HG02973 (cell line): ENCODE measurements around the gene MYBPH.

Experiments used
- ATAC-seq: cut with Tn5 transposase; IDR thresholded peaks from one replicate; pipeline ENCODE4 v1.9.1; 2021; ENCODE audit warnings: moderate library complexity; ENCODE audit not compliant: unreplicated experiment

The MYBPH gene

DNA sequence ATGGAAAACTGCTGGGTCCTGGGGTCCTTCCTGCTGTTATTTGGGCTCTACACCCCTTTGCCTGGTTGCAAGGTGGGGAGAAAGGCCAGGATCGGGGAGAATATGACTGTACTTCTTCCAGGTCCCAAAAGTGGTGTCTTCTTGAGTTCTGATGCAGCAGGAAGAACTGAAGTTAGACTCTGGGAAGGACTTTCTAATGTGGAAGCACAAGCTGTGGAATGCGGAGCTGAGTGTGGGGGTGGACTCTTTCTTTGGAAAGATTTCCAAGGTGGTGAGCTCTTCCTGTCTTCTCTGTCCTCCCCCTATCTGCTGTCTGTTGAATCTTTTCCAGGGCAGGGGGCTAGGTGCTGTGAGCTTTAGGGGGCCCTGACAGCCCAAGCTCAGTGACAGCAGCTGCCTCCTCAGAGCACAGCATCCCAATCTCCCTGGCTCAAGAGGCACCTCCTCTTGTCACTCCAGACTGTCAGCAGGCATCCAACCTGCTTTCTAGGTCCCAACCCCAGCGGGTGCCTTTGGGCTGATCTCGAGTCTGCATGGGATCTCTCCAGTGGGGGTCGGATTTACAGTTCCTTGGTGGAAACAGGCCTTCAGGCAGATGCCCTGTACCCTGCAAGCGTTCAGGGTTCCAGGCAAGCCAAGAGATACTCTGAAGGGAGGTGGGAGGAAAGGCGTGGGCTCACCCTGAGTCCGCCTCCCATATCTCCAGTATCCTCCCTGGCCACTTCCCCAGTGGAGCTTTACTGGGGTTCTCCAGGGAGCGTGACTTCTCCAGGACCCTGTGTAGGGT, 24.9 kb downstream of the MYBPH start:
- no peak for ATAC-seq

DNA sequence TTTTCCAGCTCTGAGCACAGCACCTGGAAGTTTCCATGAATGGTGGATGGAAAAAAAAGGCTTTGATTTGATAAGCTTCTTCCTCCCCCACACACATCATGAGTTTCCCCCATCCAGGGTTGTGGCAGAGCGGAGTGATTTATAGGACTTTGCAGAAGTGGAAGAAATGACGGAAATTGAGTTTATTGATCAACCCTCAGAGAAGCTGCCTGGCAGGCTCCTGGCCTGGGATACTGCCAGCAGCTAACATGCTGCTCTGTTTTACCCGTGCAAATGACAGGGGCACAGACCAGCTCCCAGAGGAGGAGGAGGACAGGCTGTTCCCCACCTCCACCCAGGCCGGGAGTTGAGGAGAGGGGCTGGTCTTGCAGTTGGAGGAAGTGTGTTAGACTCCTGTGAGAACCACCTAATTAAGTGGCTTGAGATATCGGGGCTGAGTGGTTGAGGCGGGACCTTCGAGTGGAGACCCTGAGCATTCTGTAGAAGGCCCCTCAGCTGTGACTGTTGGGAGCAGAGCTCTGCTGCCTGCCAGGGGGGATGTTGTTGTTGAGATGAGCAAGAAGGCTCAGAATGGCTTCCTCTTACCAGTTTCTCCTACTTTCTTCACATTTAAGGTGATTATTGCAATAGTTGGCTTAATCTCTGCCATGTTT, 26.3 kb downstream of the MYBPH start:
- no peak for ATAC-seq

DNA sequence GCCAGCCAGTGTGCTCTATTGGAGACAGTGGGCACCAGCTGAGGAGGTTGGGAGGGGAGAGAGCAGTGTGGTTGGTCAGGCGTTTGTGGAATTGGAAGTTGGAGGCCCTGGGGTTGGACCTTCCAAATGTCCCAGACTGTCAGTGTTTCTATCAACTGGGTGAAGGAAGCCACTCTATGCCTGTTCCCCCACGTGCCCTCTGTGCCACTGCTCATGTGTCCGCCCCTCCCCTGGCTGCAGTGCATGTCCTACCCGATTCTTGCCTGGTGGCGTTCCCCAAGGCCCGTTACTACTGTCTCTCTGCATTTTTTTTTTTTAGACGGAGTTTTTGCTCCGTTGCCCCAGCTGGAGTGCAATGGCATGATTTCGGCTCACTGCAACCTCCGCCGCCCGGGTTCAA, 27.0 kb downstream of the MYBPH start:
- ATAC-seq = no peak

DNA sequence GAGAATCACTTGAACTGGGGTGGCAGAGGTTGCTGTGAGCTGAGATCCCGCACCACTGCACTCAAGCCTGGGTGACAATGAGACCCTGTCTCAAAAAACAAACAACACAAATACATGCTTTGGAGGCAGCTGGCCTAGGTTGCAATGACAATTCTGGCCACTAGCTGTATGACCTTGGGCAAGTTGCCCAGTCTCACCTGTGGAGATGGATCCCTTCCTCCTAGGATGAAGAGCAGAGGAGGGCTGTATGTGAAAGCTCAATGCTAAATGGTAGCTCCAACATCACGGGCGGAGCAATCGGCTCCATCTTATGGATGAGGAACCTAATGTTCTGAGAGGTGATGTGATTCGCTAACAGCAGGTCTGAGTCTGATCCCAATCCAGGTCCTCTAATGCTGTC, 27.5 kb downstream of the MYBPH start:
- ATAC-seq = no peak

DNA sequence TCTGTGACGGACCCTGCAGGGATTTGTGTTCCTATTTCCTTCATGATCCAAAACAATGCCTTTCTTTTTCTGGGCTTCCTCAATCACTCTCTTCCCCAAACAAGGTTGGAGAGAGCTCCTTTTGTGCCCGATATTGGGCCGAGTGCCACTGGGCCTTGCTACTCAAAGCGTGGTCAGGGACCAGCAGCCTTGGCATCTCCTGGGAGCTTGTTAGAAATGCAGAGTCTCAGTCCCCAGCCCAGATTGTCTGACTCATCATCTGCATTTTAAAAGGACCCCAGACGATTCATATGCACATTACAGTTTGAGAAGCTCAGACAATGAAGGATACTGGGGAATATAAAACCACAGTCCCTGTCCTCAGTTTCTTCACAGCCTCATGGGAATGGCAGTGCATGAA, 28.2 kb downstream of the MYBPH start:
- no peak for ATAC-seq

DNA sequence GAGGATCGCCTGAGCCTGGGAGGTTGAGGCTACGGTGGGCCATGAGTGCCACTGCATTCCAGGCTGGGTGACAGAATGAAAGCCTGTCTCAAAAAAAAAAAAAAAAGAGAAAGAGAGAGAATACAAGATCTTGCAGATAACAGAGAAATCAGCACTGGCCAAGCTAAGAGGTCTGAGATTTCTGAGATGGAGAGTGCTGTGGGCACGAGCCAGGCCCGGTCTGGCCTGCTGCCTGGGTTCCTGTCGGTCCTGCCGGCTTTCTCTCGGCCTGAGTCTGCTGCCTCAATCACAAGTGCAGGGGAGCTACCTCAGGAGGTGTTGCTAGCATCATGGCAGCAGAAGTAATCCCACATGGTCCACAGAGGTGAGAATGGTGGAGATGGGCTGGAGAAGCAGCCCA, 29.1 kb downstream of the MYBPH start:
- no peak for ATAC-seq

DNA sequence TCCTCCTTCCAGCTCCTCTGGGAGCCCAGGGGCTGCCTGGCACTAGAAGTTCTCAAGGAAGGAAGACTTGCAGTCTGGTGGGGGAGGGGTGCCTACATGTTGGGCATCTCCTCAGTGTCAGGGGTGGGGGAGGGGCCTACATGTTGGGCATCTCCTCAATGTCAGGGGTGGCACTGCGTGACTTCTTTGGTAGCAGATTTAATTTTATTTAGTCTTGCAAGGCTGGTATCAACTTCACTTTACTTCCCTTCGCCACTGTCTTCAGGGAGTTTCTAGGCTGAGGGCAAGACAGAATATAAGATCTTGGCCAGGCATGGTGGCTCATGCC, 29.6 kb downstream of the MYBPH start:
- no peak for ATAC-seq

DNA sequence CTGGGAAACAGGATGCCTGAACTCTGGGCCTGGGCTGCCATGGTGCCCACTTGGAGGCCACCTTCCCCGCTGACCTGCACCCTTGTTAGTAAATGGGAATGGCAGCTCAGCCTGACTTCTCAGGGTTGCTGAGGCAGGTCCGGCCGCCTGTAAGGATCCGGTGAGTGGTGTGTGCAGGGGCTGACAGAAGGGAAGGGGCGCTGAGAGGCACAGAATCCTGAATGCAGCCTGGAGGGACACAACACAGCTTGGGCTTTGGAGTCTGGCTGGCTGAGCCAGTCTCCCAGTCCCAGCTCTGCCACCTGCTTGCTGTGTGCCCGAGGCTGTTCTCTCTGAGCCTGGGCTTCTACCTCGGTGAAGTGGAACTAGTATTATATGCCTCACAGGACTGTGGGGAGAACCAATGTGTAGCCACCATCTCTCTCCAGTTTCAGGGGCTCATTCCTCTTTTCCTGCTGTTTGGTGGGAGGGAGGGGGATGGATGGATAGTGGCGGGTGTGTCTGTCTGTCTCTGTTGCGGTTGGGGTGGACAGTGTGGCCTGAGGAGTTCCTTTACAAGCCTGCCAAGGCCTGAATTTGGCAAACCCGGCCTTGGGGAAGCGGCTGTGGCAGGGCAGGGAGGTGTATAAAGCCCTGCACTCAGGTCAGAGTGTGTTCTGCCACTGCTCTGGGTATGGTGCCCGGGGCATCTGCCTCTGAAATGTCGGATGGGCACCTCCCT, 30.1 kb downstream of the MYBPH start:
- ATAC-seq = no peak

DNA sequence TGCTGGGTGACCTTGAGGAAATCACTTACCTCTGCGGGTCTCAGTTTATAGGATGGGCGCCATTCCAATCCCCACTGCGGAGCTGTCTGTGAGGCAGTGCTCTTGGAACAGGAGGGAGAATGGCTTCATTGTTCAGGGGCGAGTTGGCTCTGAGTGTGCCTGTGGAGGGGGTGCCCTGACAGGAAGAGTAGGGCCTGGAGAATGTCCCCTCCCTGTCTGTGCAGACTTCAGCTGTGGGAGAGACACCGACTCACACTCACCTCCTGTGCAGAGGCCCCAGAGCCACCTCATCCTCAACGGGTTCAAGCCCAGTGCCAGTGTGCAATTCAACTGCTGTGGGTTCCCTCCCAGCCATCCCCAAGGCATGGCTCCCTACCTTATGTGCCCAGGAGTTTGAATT, 31.0 kb downstream of the MYBPH start:
- no peak for ATAC-seq

DNA sequence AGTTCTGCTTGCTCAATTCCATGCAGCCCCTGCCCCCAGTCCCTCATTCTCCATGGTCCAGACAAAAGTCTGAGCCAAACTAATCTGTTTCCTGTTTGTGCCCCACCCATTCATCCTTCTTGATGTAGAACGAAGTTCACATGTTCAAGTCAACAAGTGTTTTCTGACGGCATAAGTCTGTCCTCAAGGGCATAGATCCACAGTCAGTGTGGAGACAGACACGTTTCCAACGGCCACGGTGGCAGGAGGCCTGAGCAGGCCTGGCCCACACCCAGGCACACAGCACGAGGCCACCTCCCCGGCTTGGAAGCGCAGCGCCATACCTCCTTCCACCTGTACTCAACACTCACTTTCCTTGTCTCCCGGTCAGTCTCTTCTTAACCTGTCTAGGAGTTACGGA, 32.0 kb downstream of the MYBPH start:
- no peak for ATAC-seq

DNA sequence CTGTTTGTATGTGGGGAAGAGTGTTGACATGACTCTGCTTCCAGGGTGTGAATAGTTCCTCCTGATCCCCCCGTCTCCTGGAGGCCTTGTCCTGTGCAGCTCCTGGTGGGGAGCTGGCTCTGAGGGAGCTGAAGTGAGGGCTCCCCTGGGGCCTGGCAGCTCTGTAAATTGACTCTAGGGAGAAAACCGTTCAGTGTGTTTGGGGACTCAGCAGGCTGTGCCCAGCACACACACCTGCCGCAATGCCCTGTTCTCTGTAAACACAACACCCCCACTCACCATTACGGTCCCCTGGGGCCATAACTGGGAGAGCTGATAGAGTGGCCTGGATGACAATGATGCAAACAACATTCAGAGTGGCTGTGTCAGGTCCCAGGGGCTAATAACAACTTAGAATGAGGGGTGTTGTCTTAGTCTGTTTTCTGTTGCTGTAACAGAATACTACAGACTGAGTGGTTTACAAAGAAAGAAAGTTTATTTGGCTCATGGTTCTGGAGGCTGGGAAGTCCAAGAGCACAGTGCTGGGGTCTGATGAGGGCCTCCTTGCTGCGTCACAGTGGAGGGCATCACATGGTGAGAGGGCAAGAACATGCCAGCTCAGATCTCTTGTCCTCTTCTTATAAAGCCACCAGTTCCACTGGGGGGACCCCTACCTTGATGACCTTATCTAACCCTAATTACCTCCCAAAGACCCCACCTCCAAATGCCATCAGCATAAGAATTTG, 32.8 kb downstream of the MYBPH start:
- no peak for ATAC-seq

DNA sequence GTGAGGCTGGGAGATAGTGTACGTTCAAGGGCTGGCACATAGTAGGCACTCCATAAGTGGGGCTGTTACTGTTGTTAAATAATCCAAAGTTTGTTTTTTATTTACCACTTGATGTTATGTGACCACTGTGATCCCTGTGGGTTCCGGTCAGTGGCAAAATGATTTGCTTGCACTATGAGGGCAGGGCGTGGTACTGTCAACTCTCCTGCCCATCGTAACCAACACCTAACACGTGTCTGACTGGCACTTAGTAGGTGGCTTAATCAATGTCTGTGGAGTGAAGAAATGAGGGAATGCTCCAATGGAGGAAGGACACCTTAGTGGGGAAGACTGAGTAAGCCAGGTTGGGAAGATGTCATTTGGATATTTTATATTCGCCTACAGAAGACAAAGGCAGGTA, 33.5 kb downstream of the MYBPH start:
- ATAC-seq = no peak

DNA sequence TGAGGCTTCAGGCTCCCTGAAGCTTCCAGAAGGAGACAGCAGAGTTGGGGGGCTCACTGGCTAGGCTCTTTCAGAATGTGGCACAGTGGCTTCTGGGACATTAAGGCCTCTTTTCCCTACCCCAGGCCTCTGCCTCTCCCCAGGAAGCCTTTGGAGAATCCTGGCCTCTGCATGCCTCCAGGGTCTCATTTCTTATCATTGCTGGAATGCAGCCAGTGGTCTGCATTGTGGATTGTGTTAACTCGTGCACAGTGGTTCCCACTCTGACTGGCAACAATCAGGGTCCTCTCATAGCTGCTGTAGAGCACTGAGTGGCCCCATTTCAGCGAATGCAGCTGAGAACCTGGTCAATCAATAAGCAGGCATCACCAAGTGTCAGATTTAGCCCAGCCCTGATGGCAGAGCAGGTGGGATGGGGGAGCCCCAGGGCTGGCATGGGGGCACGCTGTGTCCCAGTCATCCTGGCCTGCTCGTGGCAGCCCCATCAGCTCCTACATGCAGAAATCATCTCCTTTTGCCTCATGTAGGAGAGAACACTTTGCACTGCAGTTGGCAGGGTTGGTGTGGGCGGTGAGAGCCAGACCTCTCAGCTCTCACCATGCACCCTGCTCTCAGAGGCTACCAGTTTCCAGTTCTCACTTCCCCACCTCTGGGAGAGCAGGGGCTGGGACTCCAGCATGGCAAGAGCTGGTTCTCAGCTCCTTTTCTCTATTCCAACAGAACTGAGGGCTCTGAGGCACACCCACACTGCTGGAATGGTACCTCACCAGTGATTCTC, 34.7 kb downstream of the MYBPH start:
- ATAC-seq = no peak

DNA sequence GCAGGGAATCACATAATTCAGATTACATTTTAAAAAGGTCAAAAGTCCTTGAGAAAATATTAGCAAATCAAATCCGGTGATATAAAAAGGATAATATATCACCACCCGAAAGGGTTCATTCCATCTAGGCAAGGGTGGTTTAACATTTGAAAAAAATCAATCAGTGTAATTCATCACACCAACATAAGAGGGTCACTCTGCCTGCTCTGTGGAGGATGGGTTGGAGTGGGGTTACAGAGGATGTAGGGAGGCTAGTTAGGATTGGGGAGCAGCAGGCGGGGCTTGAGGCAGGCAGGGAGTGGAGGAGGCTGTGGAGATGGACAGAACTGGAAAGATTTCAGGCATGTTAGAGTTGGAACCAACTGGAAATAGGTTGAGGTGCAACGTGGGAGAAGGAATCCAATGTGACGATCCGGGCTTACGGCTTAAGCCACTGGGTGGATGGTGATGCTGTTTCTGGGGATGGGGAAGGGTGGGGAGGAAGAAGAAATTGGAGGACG, 35.6 kb downstream of the MYBPH start:
- ATAC-seq = no peak

DNA sequence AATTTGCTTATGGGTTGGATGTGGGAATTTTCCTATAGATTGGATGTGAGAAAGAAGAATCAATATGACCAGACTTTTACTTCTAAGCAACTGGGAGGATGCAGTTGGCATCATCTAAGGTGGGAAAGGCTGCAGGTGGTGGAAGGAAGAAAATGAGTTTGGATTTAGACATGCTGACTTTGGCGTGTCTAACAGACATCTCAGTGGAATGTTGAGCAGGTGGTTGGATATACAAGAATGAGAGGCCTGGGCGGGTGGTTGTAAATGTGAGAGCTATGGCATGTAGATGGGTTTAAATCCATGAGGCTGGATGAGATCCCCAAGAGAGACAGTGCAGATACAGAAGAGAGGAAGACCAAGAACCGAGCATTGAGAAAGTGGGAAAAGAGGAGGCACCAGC, 37.6 kb downstream of the MYBPH start:
- no peak for ATAC-seq

DNA sequence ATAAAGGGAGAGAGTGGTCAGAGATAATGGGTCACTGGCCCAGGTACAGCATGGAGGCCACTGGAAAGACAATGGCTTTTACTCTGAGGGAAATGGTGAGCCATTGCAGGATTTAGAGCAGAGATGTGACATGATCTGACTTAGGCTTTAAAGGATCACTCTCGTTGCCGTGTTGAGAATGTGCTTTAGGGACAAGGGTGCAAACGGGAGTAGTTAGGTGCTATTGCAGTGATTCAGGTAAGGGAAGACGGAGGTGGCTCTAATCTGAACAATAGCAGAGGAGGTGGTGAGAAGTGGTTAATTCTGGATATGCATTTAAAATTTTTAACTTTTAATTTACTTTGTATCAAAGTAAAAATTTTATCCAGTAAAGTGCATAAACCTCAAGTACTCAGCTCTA, 38.3 kb downstream of the MYBPH start:
- ATAC-seq = no peak

DNA sequence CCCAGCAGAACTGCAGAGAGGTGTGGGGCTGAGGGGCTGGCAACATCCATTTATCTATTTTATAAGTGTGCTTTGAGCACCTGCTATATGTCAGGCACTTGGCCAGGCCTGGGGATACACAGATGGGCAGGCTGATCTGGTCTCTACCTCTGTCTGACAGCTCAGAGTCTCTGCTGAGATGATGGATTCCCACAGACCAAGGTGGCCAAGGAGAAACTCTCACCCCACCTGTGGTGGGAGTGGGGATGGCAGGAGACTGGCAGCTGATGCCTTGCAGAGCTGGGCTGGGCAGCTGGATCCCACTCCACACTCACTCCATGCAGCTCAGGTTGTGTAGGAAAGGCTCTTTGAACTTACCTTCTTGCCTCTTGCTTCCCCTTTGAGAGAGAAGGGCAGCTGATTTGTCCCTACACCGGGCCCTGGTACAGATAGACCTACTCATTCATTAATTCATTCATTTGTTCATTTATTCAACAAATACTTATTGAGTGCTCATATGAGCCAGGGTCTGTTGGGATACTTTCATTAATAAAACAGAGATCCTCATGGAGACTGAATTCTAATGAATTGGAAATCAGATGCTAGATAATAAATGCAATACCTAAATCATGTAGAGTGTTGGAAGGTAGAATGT, 39.1 kb downstream of the MYBPH start:
- no peak for ATAC-seq

DNA sequence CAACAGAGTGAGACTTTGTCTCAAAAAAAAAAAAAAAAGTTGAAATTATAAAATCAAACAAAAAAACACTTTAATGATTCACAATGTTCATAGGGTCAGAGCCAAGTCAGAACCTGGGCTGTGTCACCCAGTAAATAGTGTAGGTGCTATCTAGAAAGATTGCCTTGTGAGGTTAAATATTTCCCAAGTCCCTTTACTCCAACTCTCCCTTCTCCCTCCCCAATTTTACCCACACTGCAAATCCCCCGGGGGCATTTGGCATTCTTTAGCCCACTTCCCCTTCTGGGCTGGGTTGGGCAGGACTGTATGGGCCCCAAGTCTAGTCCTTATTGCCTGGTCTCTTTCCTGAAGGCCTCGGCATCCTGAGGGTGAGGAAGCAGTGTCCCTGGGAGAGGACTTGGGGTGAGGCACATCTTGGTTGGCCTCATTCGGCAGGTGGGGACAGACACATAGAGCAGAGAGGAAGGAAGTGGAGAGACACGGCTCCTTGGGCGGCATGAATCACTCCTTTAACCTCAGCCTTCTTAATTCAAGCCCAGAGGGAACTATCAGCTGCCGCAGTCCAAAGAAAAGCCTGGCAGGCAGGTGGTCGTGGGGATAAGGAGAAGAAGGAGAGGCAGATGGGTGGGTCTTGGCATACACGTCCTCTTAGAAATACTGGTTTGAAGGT, 39.9 kb downstream of the MYBPH start:
- ATAC-seq = no peak

DNA sequence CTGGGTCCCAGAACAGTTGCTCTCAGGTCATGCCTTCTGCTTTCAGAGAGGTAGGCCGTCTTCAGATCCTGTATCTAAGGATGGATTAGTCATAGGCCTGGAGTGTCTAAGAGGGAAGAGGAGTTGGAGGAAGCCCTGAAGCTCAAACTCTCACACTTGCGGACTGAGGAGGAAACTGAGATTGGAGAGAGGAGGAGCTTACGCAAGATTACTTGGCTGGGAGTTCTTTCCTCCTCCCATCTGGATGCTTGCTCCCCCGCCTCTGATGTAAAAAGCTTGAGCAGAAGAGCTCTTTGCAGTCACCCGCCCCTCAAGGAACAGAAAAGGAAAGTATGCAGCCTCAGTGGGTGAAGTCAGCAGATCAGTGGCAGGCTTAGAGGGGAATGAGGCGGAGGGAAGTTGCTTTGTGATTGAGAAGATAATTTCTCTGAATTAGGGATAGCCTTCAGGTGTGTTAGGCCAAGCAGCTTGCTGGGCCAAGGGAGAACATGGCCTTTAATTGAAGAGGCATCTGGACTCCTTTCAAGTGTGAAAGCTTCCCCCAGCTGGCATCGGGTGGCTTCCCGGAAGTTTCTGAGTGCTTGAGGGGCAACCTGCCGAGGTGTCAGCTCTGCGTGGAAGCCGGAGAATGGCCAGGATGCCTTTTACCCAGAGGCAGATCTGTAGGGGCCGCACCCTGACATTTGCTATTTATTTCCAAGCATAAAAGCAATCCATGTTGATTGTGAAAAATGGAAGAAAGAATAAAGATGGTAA, 41.5 kb downstream of the MYBPH start:
- no peak for ATAC-seq
